Naive thymus-derived CD4-positive, alpha-beta T cell (primary cell): ENCODE measurements around the gene CEACAM6. TPM values are rescaled to one million over a fixed set of nuclear protein-coding genes. Genes with fewer than 3 reads are reported as not detected.

Experiments used
- ATAC-seq: fragments of 150-1000 bp; cut with Tn5 transposase; 2 replicates; pipeline ENCODE4 v1.10.0; 2021; ENCODE audit warnings: mild to moderate bottlenecking, moderate library complexity
- CTCF ChIA-PET: fragments of 350-600 bp; sonication (Branson Sonifier 250); formaldehyde crosslinking; loops from one replicate; lab custom pipeline; 2021; ENCODE audit warnings: antibody characterized with exemption; lab: Charles Lee
- POLR2A ChIA-PET: fragments of 350-600 bp; sonication (Branson Sonifier 250); formaldehyde crosslinking; loops from one replicate; lab custom pipeline; 2021; ENCODE audit warnings: antibody characterized with exemption, inconsistent platforms; lab: Charles Lee
- DNase-seq, 9 donors: peaks; one replicate each; pipeline versions ENCODE4 v3.0.0 to v3.0.0-alpha.2; 2020 to 2022; ENCODE audit warnings: mixed read lengths in 1 of 9
- H3K27ac ChIP-seq: one replicate; pipeline ENCODE4 v1.7.0; 2013; ENCODE audit warnings: mild to moderate bottlenecking, low read depth, low read length, moderate library complexity
- H3K27me3 ChIP-seq, 2 donors: one replicate each; pipeline ENCODE4 v1.7.0; 2013; ENCODE audit warnings: low read length in 2 of 2, mild to moderate bottlenecking in 2 of 2, moderate library complexity in 2 of 2; ENCODE audit not compliant: control insufficient read depth in 2 of 2, insufficient read depth in 2 of 2
- H3K36me3 ChIP-seq, 3 experiments: 1 replicate in 2 of 3; 2 replicates in 1 of 3; pipeline ENCODE4 v1.7.0; 2013; ENCODE audit warnings: low read length in 3 of 3, mild to moderate bottlenecking in 3 of 3, moderate library complexity in 1 of 3; ENCODE audit not compliant: insufficient read depth in 3 of 3, control insufficient read depth in 2 of 3
- H3K4me1 ChIP-seq, 2 donors: one replicate each; pipeline ENCODE4 v1.7.0; 2013; ENCODE audit warnings: low read length in 2 of 2, mild to moderate bottlenecking in 2 of 2, moderate library complexity in 1 of 2; ENCODE audit not compliant: control insufficient read depth in 2 of 2, insufficient read depth in 2 of 2
- H3K4me3 ChIP-seq: 2 replicates; pipeline ENCODE4 v1.7.0; 2013; ENCODE audit warnings: mild to moderate bottlenecking, low read length
- H3K9me3 ChIP-seq, 3 experiments: 1 replicate in 2 of 3; 2 replicates in 1 of 3; pipeline ENCODE4 v1.7.0; 2013; ENCODE audit warnings: low read length in 3 of 3; ENCODE audit not compliant: control insufficient read depth in 2 of 3
- H3K27ac Mint-ChIP-seq, 9 donors: one replicate each; pipeline ENCODE4 v1.8.0; 2020 to 2022; ENCODE audit warnings: mixed read lengths in 9 of 9, mild to moderate bottlenecking in 8 of 9, moderate library complexity in 5 of 9, inconsistent platforms in 2 of 9
- H3K27me3 Mint-ChIP-seq, 5 donors: one replicate each; pipeline ENCODE4 v1.8.0; 2021 to 2022; ENCODE audit warnings: mixed read lengths in 5 of 5, mild to moderate bottlenecking in 1 of 5
- H3K36me3 Mint-ChIP-seq, 5 donors: one replicate each; pipeline ENCODE4 v1.8.0; 2020 to 2022; ENCODE audit warnings: mixed read lengths in 5 of 5, mild to moderate bottlenecking in 3 of 5, inconsistent platforms in 1 of 5
- H3K4me1 Mint-ChIP-seq, 7 donors: one replicate each; pipeline ENCODE4 v1.8.0; 2020 to 2022; ENCODE audit warnings: mixed read lengths in 7 of 7, mild to moderate bottlenecking in 3 of 7, inconsistent platforms in 1 of 7
- H3K4me3 Mint-ChIP-seq, 10 donors: one replicate each; pipeline ENCODE4 v1.8.0; 2020 to 2022; ENCODE audit warnings: mild to moderate bottlenecking in 10 of 10, mixed read lengths in 10 of 10, moderate library complexity in 6 of 10, inconsistent platforms in 2 of 10
- H3K9me3 Mint-ChIP-seq, 11 donors: one replicate each; pipeline ENCODE4 v1.8.0; 2020 to 2022; ENCODE audit warnings: mixed read lengths in 11 of 11, mild to moderate bottlenecking in 4 of 11, inconsistent platforms in 1 of 11, moderate library complexity in 1 of 11
- intact Hi-C, 2 donors: fragments of 100-400 bp; cut with micrococcal nuclease; formaldehyde crosslinking; loops; one replicate each; pipeline ENCODE4 v1.15.1; 2023
- polyA plus RNA-seq, 2 donors: library from polyadenylated mRNA; unstranded; fragments of 300-500 nt; fragmentation: Illumina TruSeq; gene quantifications; one replicate each; pipeline ENCODE4 v1.2.3, GENCODE V29; 2021
- total RNA-seq, 6 experiments: library from RNA in 5 of 6; stranded (reverse) in 5 of 6; gene quantifications; 1 replicate in 5 of 6; 2 replicates in 1 of 6; pipeline ENCODE4 v1.2.3 and lab custom pipeline; 2021 to 2026

Gene CEACAM6
- total and polyA plus RNA-seq, 7 experiments from 2014 or later: 0.15 TPM; not detected in 6

GRCh38 chr19:41709951-41710645 is 45.2 kb upstream of the CEACAM6 start:
- Histone ChIP-seq H3K27ac (no peak overlapping the region), H3K36me3 (no peaks in the 10 kb centered on the region), H3K4me1 (no peaks in the 10 kb centered on the region), H3K4me3 (no peak overlapping the region), H3K9me3 (no peaks in the 10 kb centered on the region), H3K27me3 (no peaks in the 10 kb centered on the region)
- H3K27me3 Mint-ChIP-seq: peaks cover 16 to 51% (median 29%) of the 10 kb centered on the region in 5 donors
- no peak overlapping the region for H3K27ac Mint-ChIP-seq
- no peaks in the 10 kb centered on the region for H3K36me3 Mint-ChIP-seq
- intact Hi-C loops: loop anchor here in 1 of 2 donors (5.0 kb wide), 1 partner anchor 68 kb away; no protein-coding TSS in a partner anchor
- H3K4me1 Mint-ChIP-seq: peaks cover 0 to 12% (median 5%) of the 10 kb centered on the region in 7 donors
- POLR2A ChIA-PET: no interaction called here
- no peak for ATAC-seq
- H3K9me3 Mint-ChIP-seq: no peaks in the 10 kb centered on the region
- DNase-seq: no peak
- CTCF ChIA-PET: interaction anchor here (0.6 to 1.6 kb wide), 2 partner anchors 9 to 1405 kb away, joined by 3 read pairs; no protein-coding TSS in a partner anchor
- no peak overlapping the region for H3K4me3 Mint-ChIP-seq

GRCh38 chr19:41711376-41712261 is 43.7 kb upstream of the CEACAM6 start:
- Mint-ChIP-seq H3K36me3 (no peaks in the 10 kb centered on the region), H3K27ac (no peak overlapping the region), H3K27me3 (peaks cover 12 to 45% (median 26%) of the 10 kb centered on the region in 5 donors), H3K4me1 (peaks cover 0 to 6% (median 4%) of the 10 kb centered on the region in 7 donors), H3K9me3 (no peaks in the 10 kb centered on the region), H3K4me3 (no peak overlapping the region)
- Histone ChIP-seq H3K9me3 (no peaks in the 10 kb centered on the region), H3K4me1 (no peaks in the 10 kb centered on the region), H3K27ac (no peak overlapping the region), H3K4me3 (no peak overlapping the region), H3K27me3 (no peaks in the 10 kb centered on the region), H3K36me3 (no peaks in the 10 kb centered on the region)
- no peak for ATAC-seq
- intact Hi-C loops: no loop called here
- CTCF ChIA-PET: no interaction called here
- no peak for DNase-seq
- POLR2A ChIA-PET: no interaction called here

GRCh38 chr19:41714598-41714997 is 40.7 kb upstream of the CEACAM6 start:
- intact Hi-C loops: no loop called here
- H3K36me3 Mint-ChIP-seq: no peaks in the 10 kb centered on the region

GRCh38 chr19:41718761-41719160 is 36.6 kb upstream of the CEACAM6 start:
- H3K4me3 Mint-ChIP-seq: no peak overlapping the region
- H3K27ac Mint-ChIP-seq: no peak overlapping the region
- H3K4me1 Mint-ChIP-seq: no peaks in the 10 kb centered on the region
- Histone ChIP-seq H3K27ac (no peak overlapping the region), H3K4me3 (no peak overlapping the region), H3K36me3 (no peaks in the 10 kb centered on the region), H3K9me3 (no peaks in the 10 kb centered on the region), H3K4me1 (no peaks in the 10 kb centered on the region), H3K27me3 (no peaks in the 10 kb centered on the region)
- CTCF ChIA-PET: interaction anchor here (1.5 kb wide), 1 partner anchor 12 kb away, joined by 6 read pairs; no protein-coding TSS in a partner anchor
- H3K36me3 Mint-ChIP-seq: no peaks in the 10 kb centered on the region
- intact Hi-C loops: no loop called here
- no peak for DNase-seq
- no peaks in the 10 kb centered on the region for H3K9me3 Mint-ChIP-seq
- H3K27me3 Mint-ChIP-seq: peaks cover 6 to 35% (median 28%) of the 10 kb centered on the region in 5 donors
- POLR2A ChIA-PET: no interaction called here
- no peak for ATAC-seq

More at GRCh38 chr19:41714598-41714997, 40.7 kb upstream of the CEACAM6 start:
- ChIA-PET CTCF (no interaction called here), POLR2A (no interaction called here)
- ATAC-seq: no peak
- Mint-ChIP-seq H3K4me3 (no peak overlapping the region), H3K4me1 (no peaks in the 10 kb centered on the region), H3K27ac (no peak overlapping the region), H3K9me3 (no peaks in the 10 kb centered on the region), H3K27me3 (peaks cover 11 to 43% (median 25%) of the 10 kb centered on the region in 5 donors)
- Histone ChIP-seq H3K27me3 (no peaks in the 10 kb centered on the region), H3K36me3 (no peaks in the 10 kb centered on the region), H3K9me3 (no peaks in the 10 kb centered on the region), H3K27ac (no peak overlapping the region), H3K4me1 (no peaks in the 10 kb centered on the region), H3K4me3 (no peak overlapping the region)
- DNase-seq: no peak

DNA sequence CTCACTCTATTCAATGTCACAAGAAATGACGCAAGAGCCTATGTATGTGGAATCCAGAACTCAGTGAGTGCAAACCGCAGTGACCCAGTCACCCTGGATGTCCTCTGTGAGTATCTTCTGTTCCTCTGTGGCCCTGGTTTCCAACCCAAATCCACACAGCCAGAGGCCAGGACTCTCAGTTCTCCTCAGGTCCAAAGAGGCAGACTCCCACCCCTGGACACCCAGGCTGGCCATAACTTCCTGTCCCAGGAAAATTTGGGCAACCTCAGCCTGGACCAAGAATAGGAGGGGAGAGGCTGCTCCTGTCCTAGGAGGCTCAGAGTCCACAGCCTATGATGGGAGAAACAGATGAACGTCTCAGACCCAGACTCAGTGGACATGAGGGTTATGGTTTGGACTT is 35.2 kb upstream of the CEACAM6 start:
- Histone ChIP-seq H3K9me3 (no peaks in the 10 kb centered on the region), H3K27ac (no peak overlapping the region), H3K27me3 (no peaks in the 10 kb centered on the region), H3K4me3 (no peak overlapping the region), H3K4me1 (no peaks in the 10 kb centered on the region), H3K36me3 (no peaks in the 10 kb centered on the region)
- intact Hi-C loops: no loop called here
- no peak overlapping the region for H3K4me3 Mint-ChIP-seq
- DNase-seq (no peak), ATAC-seq (no peak)
- H3K36me3 Mint-ChIP-seq: no peaks in the 10 kb centered on the region
- peaks cover 15 to 30% (median 26%) of the 10 kb centered on the region in 5 donors for H3K27me3 Mint-ChIP-seq
- ChIA-PET POLR2A (no interaction called here), CTCF (interaction anchor here (1.5 kb wide), 1 partner anchor 14 kb away, joined by 6 read pairs; no protein-coding TSS in a partner anchor)
- H3K9me3 Mint-ChIP-seq: peaks cover 0 to 2% (median 0%) of the 10 kb centered on the region in 11 donors
- H3K27ac Mint-ChIP-seq: no peak overlapping the region
- no peaks in the 10 kb centered on the region for H3K4me1 Mint-ChIP-seq

- H3K9me3 ChIP-seq: no peaks in the 10 kb centered on the region
- Mint-ChIP-seq H3K36me3 (no peaks in the 10 kb centered on the region), H3K4me1 (no peaks in the 10 kb centered on the region), H3K27ac (no peak overlapping the region), H3K4me3 (no peak overlapping the region), H3K27me3 (peaks cover 23 to 44% (median 30%) of the 10 kb centered on the region in 5 donors), H3K9me3 (peaks cover 0 to 2% (median 0%) of the 10 kb centered on the region in 11 donors)
- DNase-seq (no peak), ATAC-seq (no peak)
- H3K36me3 ChIP-seq: no peaks in the 10 kb centered on the region
- peaks cover 0 to 3% of the 10 kb centered on the region in 2 donors for H3K27me3 ChIP-seq
- H3K4me1 ChIP-seq: no peaks in the 10 kb centered on the region
- no peak overlapping the region for H3K4me3 ChIP-seq
- CTCF ChIA-PET: no interaction called here
- intact Hi-C loops: no loop called here
- POLR2A ChIA-PET: no interaction called here
- no peak overlapping the region for H3K27ac ChIP-seq
Measured at GRCh38 chr19:41726493-41726892, 28.8 kb upstream of the CEACAM6 start.
